HG02610 (cell line): ENCODE results near the gene IL9R.
"Not testable (repeated sequence)": the region's sequence is repeated elsewhere in the genome, so short reads cannot be mapped to it uniquely, and the experiment has no call there.

Experiments
- ATAC-seq: cut with Tn5 transposase; IDR thresholded peaks from one replicate; pipeline ENCODE4 v1.9.1; 2021; ENCODE audit warnings: mild to moderate bottlenecking, moderate library complexity; ENCODE audit not compliant: unreplicated experiment

The IL9R gene, protein sequence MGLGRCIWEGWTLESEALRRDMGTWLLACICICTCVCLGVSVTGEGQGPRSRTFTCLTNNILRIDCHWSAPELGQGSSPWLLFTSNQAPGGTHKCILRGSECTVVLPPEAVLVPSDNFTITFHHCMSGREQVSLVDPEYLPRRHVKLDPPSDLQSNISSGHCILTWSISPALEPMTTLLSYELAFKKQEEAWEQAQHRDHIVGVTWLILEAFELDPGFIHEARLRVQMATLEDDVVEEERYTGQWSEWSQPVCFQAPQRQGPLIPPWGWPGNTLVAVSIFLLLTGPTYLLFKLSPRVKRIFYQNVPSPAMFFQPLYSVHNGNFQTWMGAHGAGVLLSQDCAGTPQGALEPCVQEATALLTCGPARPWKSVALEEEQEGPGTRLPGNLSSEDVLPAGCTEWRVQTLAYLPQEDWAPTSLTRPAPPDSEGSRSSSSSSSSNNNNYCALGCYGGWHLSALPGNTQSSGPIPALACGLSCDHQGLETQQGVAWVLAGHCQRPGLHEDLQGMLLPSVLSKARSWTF

DNA sequence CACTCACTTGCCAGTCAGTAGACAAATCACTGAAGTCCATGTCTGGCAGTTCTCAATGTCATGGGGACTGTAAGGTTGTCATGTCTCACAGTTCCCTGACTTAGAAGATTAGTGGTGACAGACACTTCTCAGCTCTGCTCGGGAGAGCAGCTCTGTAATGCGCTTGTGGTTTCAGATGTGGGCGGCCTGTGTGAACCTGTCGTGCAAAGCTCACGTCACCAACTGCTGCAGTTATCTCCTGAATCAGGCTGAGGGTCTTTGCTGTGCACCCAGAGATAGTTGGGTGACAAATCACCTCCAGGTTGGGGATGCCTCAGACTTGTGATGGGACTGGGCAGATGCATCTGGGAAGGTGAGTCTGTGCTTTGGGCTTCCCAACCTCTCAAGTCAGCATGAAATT is at the start of gene IL9R:
IL9R (plus strand) TSS at position 261 of the 400 bp plus-strand sequence; CDS start at position 325, 64 bp downstream.
- ATAC-seq, result peak; percentile 68

DNA sequence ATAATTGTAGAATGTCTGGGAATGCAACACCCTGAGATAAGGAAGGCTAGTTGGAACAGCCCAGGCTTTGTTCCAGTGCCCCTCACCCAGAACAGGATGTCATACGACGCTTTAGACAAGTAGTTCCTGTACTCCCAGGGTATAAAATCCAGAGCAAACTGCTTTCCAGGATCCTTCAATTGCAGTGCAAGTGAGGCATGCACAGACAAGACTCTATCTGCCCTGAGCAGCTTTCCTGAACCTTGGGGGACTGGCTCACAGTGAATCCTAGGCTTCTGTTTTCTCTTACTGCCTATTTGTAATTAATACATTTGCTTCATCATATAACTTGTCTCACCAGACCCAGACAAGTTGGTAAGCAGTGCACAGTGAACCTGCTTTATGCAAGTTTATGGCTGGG is 48.4 kb upstream of the IL9R start:
- no peak for ATAC-seq

GRCh38 chrX:155951237-155951789 is 46.2 kb upstream of the IL9R start:
- ATAC-seq, result no peak

DNA sequence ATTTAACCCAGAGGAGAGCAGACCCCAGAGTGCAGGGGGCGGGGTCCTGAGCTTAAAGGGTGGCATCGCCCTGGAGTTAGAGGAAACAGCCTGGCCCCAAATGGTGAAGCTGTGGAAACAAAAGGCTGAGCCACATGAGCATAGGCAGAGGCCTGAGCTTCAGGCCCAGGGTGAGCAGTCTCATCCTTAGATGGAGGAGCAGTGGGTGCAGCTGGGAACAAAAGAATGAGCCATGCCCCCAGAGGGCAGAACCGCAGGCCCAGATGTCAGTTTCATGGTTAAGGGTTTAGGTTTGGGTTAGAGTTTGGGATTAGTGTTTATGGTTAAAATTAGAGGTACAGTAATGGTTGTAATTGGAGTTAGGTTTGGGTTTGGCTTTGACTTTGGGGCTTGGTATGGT is 44.4 kb upstream of the IL9R start:
- no peak for ATAC-seq

DNA sequence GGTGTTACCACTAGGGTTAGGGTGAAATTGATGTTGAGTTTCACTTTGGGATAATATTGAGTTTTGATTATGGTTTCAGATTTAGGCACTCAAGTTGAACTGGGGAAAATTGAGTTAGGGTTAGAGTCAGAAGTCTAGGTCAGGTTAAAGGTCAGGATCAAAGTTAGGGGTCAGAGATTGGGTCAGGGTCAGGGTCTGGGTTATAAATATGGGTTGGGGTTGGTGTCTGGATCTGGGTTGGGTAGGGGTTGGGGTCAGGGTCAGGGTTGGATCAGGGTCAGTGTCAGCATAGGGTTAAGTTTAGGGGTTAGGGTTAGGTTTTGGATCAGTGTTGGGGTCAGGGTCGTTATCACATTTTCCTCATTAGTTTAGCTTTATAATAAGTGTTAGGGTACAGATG is 42.7 kb upstream of the IL9R start:
- no peak for ATAC-seq

GRCh38 chrX:155956099-155956498 is 41.4 kb upstream of the IL9R start:
- ATAC-seq, result no peak

DNA sequence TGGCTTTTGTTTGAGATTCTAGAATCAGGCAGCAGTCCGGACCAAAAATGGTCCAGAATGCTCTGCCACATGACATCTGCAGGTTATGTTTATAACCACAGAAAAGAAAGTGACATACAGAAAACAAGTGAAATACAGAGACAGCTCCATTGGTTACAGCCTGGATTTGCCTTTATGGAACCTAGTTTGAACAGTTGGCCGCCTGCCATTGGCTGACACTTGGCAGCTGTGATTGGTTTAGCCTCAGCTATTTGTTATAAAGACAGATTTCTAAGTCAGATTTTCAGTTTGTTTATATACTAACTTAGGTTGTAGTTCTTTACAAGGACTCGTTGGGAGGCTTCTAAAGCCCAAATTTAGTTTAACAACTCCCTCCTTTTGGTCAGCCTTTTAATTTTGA is 40.8 kb upstream of the IL9R start:
- no peak for ATAC-seq

- no peak for ATAC-seq
Measured at GRCh38 chrX:155957843-155958242, 39.7 kb upstream of the IL9R start.

- no peak for ATAC-seq
Measured at GRCh38 chrX:155959018-155959587, 38.4 kb upstream of the IL9R start.

- ATAC-seq, result no peak
Measured at GRCh38 chrX:155962906-155963305, 34.6 kb upstream of the IL9R start.

DNA sequence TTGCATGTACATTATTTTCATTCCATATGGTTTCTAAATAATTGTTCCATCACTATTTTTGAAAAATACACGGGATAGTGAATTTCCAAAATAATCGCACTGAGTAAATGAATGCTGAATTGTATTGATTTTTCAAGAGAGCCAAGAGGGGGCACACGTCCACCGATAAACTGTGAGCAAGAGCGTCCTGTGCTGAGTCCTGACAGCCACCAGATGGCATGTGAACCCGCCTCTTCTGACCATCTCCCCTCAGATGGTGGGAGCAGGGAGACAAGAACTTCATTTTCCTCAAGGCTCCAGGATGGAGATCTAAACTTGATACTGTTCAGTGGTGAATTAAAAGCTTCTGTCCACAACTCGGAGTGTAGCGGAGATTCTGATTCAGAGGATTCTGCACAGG is 30.6 kb upstream of the IL9R start:
- no peak for ATAC-seq

DNA sequence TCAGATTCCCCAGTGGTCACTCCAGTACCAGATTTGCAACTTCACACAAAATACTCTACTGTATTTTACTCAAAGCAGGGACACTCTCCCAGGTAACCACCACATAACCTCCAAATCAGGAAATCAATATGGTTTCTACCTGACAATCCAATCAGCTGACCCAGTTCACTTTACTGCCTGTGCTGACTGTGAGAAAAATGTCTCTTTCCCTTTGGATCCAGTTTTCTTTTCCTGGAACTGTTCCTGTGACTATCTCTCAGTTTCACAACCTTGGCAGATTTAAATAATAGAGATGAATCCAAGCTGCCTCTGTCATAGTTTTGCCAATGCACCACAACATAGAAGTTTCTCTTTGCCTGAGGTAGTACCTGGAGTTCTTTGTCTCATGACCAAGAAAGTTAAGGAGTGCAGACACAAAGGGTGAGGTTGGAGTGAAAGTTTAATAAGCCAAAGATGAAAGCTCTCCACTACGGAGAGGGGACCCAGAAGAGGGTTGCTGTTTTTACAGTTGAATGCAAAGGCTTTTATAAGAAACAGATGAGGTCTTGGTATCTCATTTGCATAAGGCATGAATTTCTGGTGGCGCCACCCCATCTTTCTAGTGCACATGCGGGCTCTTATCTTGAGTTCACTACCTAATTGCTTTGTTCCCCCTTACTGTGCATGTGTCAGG is 29.7 kb upstream of the IL9R start:
- no peak for ATAC-seq

- ATAC-seq, result no peak
Measured at GRCh38 chrX:155968326-155968661, 29.2 kb upstream of the IL9R start.

DNA sequence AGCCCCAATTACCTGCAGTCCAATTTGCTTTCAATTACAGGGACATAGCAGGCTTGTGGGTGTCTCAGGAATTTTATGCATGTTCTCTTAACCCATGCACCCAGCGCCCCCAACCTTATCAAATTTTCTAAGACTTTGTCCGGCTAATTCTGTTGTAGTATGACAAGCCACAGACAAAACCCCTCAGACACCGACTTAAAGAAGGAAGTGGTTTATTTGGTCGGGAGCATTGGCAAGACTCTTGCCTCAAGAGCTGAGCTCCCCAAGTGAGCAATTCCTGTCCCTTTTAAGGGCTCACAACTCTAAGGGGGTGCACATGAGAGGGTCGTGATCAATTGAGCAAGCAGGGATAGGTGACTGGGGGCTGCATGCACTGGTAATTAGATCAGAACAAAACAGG is 28.7 kb upstream of the IL9R start:
- ATAC-seq, result no peak

DNA sequence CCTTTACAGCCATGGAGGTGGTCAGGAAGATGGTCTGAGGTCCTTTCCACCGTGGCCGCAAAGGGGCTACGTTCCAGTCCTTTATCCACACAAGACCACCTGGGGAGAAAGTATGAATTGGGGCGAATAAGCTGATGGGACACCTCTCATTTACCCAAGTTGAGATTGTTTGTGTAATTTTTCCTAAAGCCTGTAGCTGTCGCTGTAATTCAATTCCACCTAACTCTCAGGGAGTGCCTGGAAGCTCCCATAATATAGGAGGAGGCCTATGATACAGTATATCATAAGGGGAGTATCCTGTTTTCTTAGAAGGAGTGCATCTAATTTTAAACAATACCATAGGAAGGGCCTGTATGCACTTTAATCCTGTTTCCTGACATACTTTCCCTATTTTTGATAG is 25.8 kb upstream of the IL9R start:
- ATAC-seq, result not testable (repeated sequence)

- not testable (repeated sequence) for ATAC-seq
Measured at GRCh38 chrX:155972241-155972640, 25.3 kb upstream of the IL9R start.

GRCh38 chrX:155983326-155983725 is 14.2 kb upstream of the IL9R start:
- ATAC-seq, result no peak

GRCh38 chrX:155985208-155985607 is 12.3 kb upstream of the IL9R start:
- ATAC-seq, result no peak

GRCh38 chrX:155986995-155987394 is 10.5 kb upstream of the IL9R start:
- ATAC-seq, result not testable (repeated sequence)

GRCh38 chrX:155988859-155989258 is 8.6 kb upstream of the IL9R start:
- no peak for ATAC-seq

- ATAC-seq, result no peak
Measured at GRCh38 chrX:155993421-155993820, 4.1 kb upstream of the IL9R start.
